ENCODE results near the gene SV2B. TPM values are rescaled to one million over a fixed set of nuclear protein-coding genes. Genes with fewer than 3 reads are reported as not detected.

SV2B gene
- total RNA-seq, 2 donors from 2014 or later = 6.5 to 8.8 TPM

DNA sequence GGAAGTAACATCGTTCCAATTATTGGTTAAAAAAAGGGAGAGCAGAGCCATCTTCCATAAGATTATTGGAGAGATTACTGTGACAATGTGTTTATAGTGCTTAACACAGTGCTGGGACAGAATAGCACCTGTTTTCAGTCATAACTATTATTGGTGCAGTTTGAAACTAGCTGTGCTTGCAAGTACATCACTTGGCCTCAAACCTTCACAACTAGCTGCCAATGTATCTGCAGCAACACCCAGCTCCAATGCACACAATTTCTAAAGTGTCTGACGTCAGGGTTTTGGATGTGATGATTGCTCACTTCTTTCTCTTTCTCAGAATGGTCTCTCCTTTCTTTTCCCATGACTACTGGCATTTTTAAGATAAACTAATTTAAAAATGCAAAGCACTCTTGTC is 246.2 kb downstream of the SV2B start:
- no peaks in the 10 kb centered on the region for H3K27me3 ChIP-seq (ENCODE audit: control insufficient read depth, insufficient read depth, low read length, poor library complexity, severe bottlenecking)
- WGBS, 2 experiments (ENCODE audit: insufficient coverage in 1 of 2, insufficient read length in 1 of 2) = 80 to 82% methylated on average over 2 of the region's 2 CpGs
- H3K36me3 ChIP-seq (ENCODE audit: control insufficient read depth, insufficient read depth, low read length) = no peaks in the 10 kb centered on the region
- no peaks in the 10 kb centered on the region for H3K4me1 ChIP-seq (ENCODE audit: control insufficient read depth, insufficient read depth, low read length)
- no peak for DNase-seq
- H3K27ac Mint-ChIP-seq = no peak overlapping the region
- no peaks in the 10 kb centered on the region for H3K36me3 Mint-ChIP-seq (ENCODE audit: low read depth)
- no peak overlapping the region for H3K4me3 ChIP-seq (ENCODE audit: low read length)
- H3K9ac ChIP-seq (ENCODE audit: extremely low read depth, low read length, poor library complexity, severe bottlenecking) = no peak overlapping the region
- H3K4me3 Mint-ChIP-seq = no peak overlapping the region
- TF ChIP-seq, protein P1, sequence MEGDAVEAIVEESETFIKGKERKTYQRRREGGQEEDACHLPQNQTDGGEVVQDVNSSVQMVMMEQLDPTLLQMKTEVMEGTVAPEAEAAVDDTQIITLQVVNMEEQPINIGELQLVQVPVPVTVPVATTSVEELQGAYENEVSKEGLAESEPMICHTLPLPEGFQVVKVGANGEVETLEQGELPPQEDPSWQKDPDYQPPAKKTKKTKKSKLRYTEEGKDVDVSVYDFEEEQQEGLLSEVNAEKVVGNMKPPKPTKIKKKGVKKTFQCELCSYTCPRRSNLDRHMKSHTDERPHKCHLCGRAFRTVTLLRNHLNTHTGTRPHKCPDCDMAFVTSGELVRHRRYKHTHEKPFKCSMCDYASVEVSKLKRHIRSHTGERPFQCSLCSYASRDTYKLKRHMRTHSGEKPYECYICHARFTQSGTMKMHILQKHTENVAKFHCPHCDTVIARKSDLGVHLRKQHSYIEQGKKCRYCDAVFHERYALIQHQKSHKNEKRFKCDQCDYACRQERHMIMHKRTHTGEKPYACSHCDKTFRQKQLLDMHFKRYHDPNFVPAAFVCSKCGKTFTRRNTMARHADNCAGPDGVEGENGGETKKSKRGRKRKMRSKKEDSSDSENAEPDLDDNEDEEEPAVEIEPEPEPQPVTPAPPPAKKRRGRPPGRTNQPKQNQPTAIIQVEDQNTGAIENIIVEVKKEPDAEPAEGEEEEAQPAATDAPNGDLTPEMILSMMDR (conservative IDR thresholded peaks at IDR 0.05) = no peak
- H3K27me3 Mint-ChIP-seq (ENCODE audit: insufficient read depth) = no peaks in the 10 kb centered on the region
- H3K4me1 Mint-ChIP-seq = no peaks in the 10 kb centered on the region
- H3K9me3 ChIP-seq (ENCODE audit: control insufficient read depth, low read length) = no peaks in the 10 kb centered on the region
- no peak overlapping the region for H3K27ac ChIP-seq (ENCODE audit: low read depth, low read length)
- no peaks in the 10 kb centered on the region for H3K9me3 Mint-ChIP-seq

DNA sequence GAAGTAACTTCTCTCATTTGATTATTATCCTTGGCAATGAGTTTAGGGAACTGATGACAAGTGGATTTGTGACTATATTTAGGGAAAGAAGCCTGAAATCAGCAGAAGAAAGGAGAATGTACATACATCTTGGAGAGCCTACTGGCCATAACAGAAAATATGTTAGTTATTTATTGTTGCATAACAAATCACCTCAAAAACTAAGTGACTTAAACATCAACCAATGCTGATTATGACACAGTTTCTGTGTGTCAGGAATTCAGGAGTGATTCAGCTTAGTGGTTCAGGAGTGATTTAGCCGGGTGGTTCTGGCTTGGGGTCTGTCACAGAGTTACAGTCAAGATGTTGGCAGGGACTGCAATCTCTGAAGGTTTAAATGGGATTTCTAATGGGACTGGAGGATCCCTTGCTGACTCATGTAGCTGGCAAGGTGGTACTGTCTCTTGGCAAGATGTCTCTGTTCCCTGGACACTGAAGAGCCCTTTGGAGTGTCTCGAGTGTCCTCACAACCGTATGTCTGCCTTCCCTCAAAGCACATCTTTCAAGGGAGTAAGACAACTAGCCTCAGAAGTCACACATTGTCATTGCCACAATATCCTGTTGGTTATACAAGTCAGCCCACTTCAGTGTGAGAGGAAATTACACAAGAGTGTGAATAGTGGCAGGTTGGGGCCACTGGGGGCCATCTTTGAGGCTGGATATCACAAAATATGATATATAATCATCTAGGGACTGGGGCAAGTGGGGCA is 248.9 kb downstream of the SV2B start:
- Mint-ChIP-seq H3K4me3 (no peak overlapping the region), H3K4me1 (no peaks in the 10 kb centered on the region), H3K27me3 (ENCODE audit: insufficient read depth) (no peaks in the 10 kb centered on the region), H3K36me3 (ENCODE audit: low read depth) (no peaks in the 10 kb centered on the region), H3K27ac (no peak overlapping the region), H3K9me3 (no peaks in the 10 kb centered on the region)
- Histone ChIP-seq H3K4me1 (ENCODE audit: control insufficient read depth, insufficient read depth, low read length) (no peaks in the 10 kb centered on the region), H3K27ac (ENCODE audit: low read depth, low read length) (no peak overlapping the region), H3K36me3 (ENCODE audit: control insufficient read depth, insufficient read depth, low read length) (no peaks in the 10 kb centered on the region), H3K9ac (ENCODE audit: extremely low read depth, low read length, poor library complexity, severe bottlenecking) (no peak overlapping the region), H3K9me3 (ENCODE audit: control insufficient read depth, low read length) (no peaks in the 10 kb centered on the region), H3K27me3 (ENCODE audit: control insufficient read depth, insufficient read depth, low read length, poor library complexity, severe bottlenecking) (no peaks in the 10 kb centered on the region), H3K4me3 (ENCODE audit: low read length) (no peak overlapping the region)
- no peak for DNase-seq
- WGBS, 2 experiments (ENCODE audit: insufficient coverage in 1 of 2, insufficient read length in 1 of 2) = 85% methylated on average over 3 of the region's 3 CpGs; no CpG with 5 or more reads in 1 of the 2 experiments
- TF ChIP-seq, protein P1 (conservative IDR thresholded peaks at IDR 0.05) = no peak

Other genes starting within 250 kb of the SV2B start
- gene FURIN, start 231.7 kb upstream of the SV2B start, total RNA-seq = 100 to 1,000 TPM in 1 of 2 donors, 10 to 100 TPM in 1; 96.3 to 108 TPM
- 10 to 100 TPM; 25.9 to 29.9 TPM for gene FES, start 215.8 kb upstream of the SV2B start, total RNA-seq
- 10 to 100 TPM; 41.0 to 62.9 TPM for gene MAN2A2, start 197.0 kb upstream of the SV2B start, total RNA-seq
- 10 to 100 TPM; 15.3 to 21.5 TPM for gene HDDC3, start 167.7 kb upstream of the SV2B start, total RNA-seq
- 10 to 100 TPM; 92.5 to 96.6 TPM for gene UNC45A, start 165.0 kb upstream of the SV2B start, total RNA-seq
- gene RCCD1, start 145.4 kb upstream of the SV2B start, total RNA-seq = 10 to 100 TPM; 19.8 to 20.9 TPM
- 100 to 1,000 TPM in 1 of 2 donors, 10 to 100 TPM in 1; 67.3 to 127 TPM for gene PRC1, start 105.7 kb upstream of the SV2B start, total RNA-seq
- gene VPS33B, start 77.7 kb upstream of the SV2B start, total RNA-seq = 10 to 100 TPM; 22.4 to 25.0 TPM